Tibial nerve (tissue), 4 donors: Measurements from ENCODE around the gene UCK2. TPM values are rescaled to one million over a fixed set of nuclear protein-coding genes. Genes with fewer than 3 reads are reported as not detected.

Experiments
- DNase-seq, 2 donors: peaks; one replicate each; pipeline ENCODE4 v3.0.0-alpha.2; 2019; ENCODE audit warnings: low spot score in 2 of 2
- H3K27ac ChIP-seq, 4 donors: fragments of 200-600 bp; sonication (generic) in 3 of 4; one replicate each; pipeline ENCODE4 v1.5.1; 2017 to 2019; ENCODE audit warnings: mild to moderate bottlenecking in 1 of 4
- H3K27me3 ChIP-seq, 2 donors: fragments of 200-600 bp; sonication (generic) in 1 of 2; one replicate each; pipeline versions ENCODE4 v1.5.1 to v1.6.0; 2017 to 2019
- H3K36me3 ChIP-seq, 3 donors: fragments of 200-600 bp; sonication (generic); one replicate each; pipeline ENCODE4 v1.5.1; 2018 to 2019
- H3K4me1 ChIP-seq, 4 donors: fragments of 200-600 bp; sonication (generic) in 3 of 4; one replicate each; pipeline ENCODE4 v1.5.1; 2017 to 2019
- H3K4me3 ChIP-seq, 4 donors: fragments of 200-600 bp; sonication (generic) in 3 of 4; one replicate each; pipeline ENCODE4 v1.5.1; 2017 to 2019; ENCODE audit warnings: mild to moderate bottlenecking in 1 of 4, moderate library complexity in 1 of 4
- H3K9me3 ChIP-seq, 4 donors: fragments of 200-600 bp; sonication (generic) in 3 of 4; one replicate each; pipeline ENCODE4 v1.5.1; 2017 to 2019
- EP300 ChIP-seq, 2 donors: sonication (generic); formaldehyde crosslinking; IDR thresholded peaks; one replicate each; pipeline ENCODE4 v1.6.1; 2017; ENCODE audit warnings: antibody characterized with exemption in 2 of 2, mild to moderate bottlenecking in 1 of 2
- POLR2A ChIP-seq, 2 donors: fragments of 450-650 bp; IDR thresholded peaks; one replicate each; pipeline ENCODE4 v1.6.1; 2017; ENCODE audit warnings: antibody characterized with exemption in 2 of 2, mild to moderate bottlenecking in 2 of 2, moderate library complexity in 2 of 2
- WGBS, 2 donors: methylation state at CpG; one replicate each; pipeline ENCODE4 v1.1.5; 2018; 5-methylcytosine and 5-hydroxymethylcytosine counted together
- total RNA-seq, 4 donors: library from RNA; depleted of rRNA; stranded (reverse); fragments of >200 nt; gene quantifications; one replicate each; pipeline ENCODE4 v1.1.0, GENCODE V29; 2016
- TF ChIP-seq, protein P1 (sequence below), 5 experiments: fragments of 200-600 bp in 3 of 5; fragments of 450-650 bp in 2 of 5; sonication (generic) in 3 of 5; IDR thresholded peaks; one replicate each; pipeline ENCODE4 v1.5.1; 2016 to 2019; ENCODE audit warnings: antibody characterized with exemption in 5 of 5, mild to moderate bottlenecking in 3 of 5, moderate library complexity in 2 of 5

UCK2 gene
- total RNA-seq, 4 donors from 2014 or later, result 29.7 to 36.0 (median 33.8) TPM

GRCh38 chr1:165816826-165817497 lies 10.5 kb upstream of the UCK2 start:
- no peaks in the 10 kb centered on the region for H3K4me1 ChIP-seq
- H3K4me3 ChIP-seq, result no peak overlapping the region
- TF ChIP-seq POLR2A (IDR thresholded peaks at IDR 0.05), result no peak
- TF ChIP-seq EP300 (IDR thresholded peaks at IDR 0.05), result no peak
- TF ChIP-seq, protein P1, sequence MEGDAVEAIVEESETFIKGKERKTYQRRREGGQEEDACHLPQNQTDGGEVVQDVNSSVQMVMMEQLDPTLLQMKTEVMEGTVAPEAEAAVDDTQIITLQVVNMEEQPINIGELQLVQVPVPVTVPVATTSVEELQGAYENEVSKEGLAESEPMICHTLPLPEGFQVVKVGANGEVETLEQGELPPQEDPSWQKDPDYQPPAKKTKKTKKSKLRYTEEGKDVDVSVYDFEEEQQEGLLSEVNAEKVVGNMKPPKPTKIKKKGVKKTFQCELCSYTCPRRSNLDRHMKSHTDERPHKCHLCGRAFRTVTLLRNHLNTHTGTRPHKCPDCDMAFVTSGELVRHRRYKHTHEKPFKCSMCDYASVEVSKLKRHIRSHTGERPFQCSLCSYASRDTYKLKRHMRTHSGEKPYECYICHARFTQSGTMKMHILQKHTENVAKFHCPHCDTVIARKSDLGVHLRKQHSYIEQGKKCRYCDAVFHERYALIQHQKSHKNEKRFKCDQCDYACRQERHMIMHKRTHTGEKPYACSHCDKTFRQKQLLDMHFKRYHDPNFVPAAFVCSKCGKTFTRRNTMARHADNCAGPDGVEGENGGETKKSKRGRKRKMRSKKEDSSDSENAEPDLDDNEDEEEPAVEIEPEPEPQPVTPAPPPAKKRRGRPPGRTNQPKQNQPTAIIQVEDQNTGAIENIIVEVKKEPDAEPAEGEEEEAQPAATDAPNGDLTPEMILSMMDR (IDR thresholded peaks at IDR 0.05), result no peak
- DNase-seq, result no peak
- H3K27ac ChIP-seq, result no peak overlapping the region
- H3K36me3 ChIP-seq, result no peaks in the 10 kb centered on the region
- 82 to 83% methylated on average over 13 of the region's 13 CpGs for WGBS, 2 donors
- no peaks in the 10 kb centered on the region for H3K27me3 ChIP-seq
- peaks cover 0 to 10% (median 0%) of the 10 kb centered on the region in 4 donors for H3K9me3 ChIP-seq

- Histone ChIP-seq H3K4me1 (peaks cover 0 to 9% (median 4%) of the 10 kb centered on the region in 4 donors), H3K36me3 (no peaks in the 10 kb centered on the region), H3K9me3 (no peaks in the 10 kb centered on the region), H3K4me3 (no peak overlapping the region), H3K27me3 (no peaks in the 10 kb centered on the region), H3K27ac (no peak overlapping the region)
- TF ChIP-seq EP300 (IDR thresholded peaks at IDR 0.05) (no peak), POLR2A (IDR thresholded peaks at IDR 0.05) (no peak)
- TF ChIP-seq, protein P1 (IDR thresholded peaks at IDR 0.05), result no peak
- DNase-seq, result no peak
- 60 to 61% methylated on average over 4 of the region's 4 CpGs for WGBS, 2 donors
These were observed 3.7 kb upstream of the UCK2 start for GRCh38 chr1:165823552-165824268.

DNA sequence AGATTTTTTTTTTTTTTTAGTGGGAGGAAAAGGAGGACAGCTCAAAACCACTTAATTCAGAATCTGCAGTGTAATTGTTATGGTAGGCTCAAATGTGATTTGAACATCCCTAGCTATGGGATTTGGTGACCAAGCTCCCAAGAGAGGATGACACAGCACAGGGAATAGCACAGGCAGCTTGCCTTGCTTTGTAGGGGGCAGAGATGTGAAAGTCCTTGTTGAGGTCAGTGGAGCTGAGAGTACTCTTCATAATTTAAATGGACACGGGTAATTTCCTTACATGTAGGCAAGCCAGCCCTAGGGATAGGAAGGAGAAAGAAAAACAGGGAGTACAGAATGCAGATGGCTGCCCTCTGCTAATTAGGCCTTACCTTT lies 3.2 kb upstream of the UCK2 start:
- H3K27me3 ChIP-seq, result no peaks in the 10 kb centered on the region
- no peaks in the 10 kb centered on the region for H3K9me3 ChIP-seq
- TF ChIP-seq, protein P1 (IDR thresholded peaks at IDR 0.05), result no peak
- TF ChIP-seq EP300 (IDR thresholded peaks at IDR 0.05) (no peak), POLR2A (IDR thresholded peaks at IDR 0.05) (no peak)
- H3K36me3 ChIP-seq, result no peaks in the 10 kb centered on the region
- H3K4me1 ChIP-seq, result peaks cover 0 to 10% (median 6%) of the 10 kb centered on the region in 4 donors
- DNase-seq, result no peak
- no peak overlapping the region for H3K4me3 ChIP-seq
- 63 to 70% methylated on average over 1 of the region's 1 CpG for WGBS, 2 donors
- no peak overlapping the region for H3K27ac ChIP-seq

DNA sequence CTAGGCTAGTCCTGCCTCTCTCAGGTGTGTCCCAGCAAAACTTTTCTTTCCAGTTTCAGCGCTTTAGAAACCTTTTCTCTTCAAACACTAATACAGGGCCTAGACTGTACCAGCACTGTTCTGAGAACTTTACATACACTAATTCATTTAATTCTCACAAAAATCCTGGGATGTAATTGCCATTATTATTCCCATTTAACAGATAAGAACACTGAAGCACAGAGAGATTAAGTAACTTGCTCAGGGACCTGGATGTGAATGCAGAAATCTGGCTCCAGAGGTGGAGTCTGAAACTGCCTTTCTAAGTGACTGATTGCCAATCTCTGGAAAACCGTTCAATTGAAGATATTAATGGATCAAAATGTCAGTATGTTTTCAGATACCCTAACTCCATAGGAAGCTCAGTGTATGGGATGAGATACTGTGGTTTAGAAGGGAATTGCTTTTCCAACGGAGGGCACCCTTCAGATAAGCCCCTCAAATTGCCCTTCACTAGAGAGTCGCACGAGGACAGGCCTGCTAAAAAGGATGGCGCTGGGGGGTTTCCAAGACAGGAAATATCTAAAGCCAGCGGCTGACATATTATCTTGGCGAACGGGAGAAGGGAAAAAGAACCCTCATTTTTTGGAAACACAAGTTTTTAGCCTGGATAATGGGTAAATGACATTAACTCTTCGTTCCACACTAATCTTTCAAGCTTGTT lies 698 bp upstream of the UCK2 start:
- Histone ChIP-seq H3K27me3 (no peaks in the 10 kb centered on the region), H3K4me3 (peak overlapping the region; percentile 77 to 98 (median 88)), H3K36me3 (no peaks in the 10 kb centered on the region), H3K9me3 (no peaks in the 10 kb centered on the region), H3K4me1 (peaks cover 0 to 16% (median 6%) of the 10 kb centered on the region in 4 donors), H3K27ac (peak overlapping the region; percentile 70 to 92 (median 88))
- WGBS, 2 donors, result 15 to 18% methylated on average over 10 of the region's 10 CpGs
- no peak for TF ChIP-seq EP300 (IDR thresholded peaks at IDR 0.05)
- TF ChIP-seq POLR2A (IDR thresholded peaks at IDR 0.05), result no peak
- TF ChIP-seq, protein P1 (IDR thresholded peaks at IDR 0.05), result no peak
- no peak for DNase-seq
